ENCODE measurements around the gene RBM38.

Gene RBM38

DNA sequence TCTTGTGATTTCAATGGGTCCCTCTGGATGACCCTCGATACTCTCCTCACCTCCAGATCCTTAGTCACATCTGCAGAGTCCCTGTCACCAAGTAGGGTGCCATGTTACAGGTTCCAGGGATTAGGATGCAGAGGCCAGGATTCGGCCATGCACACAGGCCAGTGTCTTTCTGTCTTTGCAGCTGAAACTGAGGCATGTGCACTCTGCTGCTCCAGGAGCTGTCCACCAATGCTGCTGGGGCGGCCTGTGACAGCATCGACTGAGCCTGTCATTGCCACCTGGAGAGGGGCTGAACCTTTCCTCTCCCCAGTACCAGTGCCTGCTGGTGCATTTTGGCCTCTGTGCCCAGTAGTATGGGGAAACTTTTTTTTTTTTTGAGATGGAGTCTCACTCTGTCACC, 4.4 kb upstream of the RBM38 start:
- DNase-seq = peak in 3 of 42 donors; percentile 0 to 23 (median 14)

GRCh38 chr20:57387463-57387862, 3.7 kb upstream of the RBM38 start:
- intact Hi-C loops (cut with DNase I) = no loop called here
- DNase-seq = peak in 6 of 42 donors; percentile 0 to 32 (median 12)

More for the DNA sequence above, 4.4 kb upstream of the RBM38 start:
- intact Hi-C loops (cut with DNase I) = no loop called here

DNA sequence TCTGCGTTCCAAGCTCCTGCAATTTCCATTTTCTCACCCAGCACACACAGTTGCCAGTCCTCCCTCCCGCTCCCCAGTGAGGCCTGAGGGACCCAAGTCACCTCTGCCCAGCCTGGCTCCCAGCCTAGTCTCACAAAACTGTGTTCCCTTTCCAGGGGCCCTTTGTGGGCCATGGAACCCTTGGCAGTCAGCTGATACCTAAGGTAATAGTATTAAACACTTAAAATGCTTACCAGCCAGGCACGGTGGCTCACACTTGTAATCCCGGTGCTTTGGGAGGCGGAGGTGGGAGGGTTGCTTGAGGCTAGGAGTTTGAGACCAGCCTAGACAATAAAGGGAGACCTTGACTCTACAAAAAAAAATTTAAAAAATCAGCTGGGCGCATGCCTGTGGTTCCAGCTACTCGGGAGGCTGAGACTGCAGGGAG, 3.2 kb upstream of the RBM38 start:
- intact Hi-C loops (cut with DNase I) = no loop called here

GRCh38 chr20:57388953-57389694, 2.1 kb upstream of the RBM38 start:
- intact Hi-C loops (cut with DNase I) = no loop called here
- peak; percentile 37 to 87 (median 73) for DNase-seq

More for the DNA sequence above, 3.2 kb upstream of the RBM38 start:
- DNase-seq = peak in 10 of 42 donors; percentile 4 to 56 (median 28)

DNA sequence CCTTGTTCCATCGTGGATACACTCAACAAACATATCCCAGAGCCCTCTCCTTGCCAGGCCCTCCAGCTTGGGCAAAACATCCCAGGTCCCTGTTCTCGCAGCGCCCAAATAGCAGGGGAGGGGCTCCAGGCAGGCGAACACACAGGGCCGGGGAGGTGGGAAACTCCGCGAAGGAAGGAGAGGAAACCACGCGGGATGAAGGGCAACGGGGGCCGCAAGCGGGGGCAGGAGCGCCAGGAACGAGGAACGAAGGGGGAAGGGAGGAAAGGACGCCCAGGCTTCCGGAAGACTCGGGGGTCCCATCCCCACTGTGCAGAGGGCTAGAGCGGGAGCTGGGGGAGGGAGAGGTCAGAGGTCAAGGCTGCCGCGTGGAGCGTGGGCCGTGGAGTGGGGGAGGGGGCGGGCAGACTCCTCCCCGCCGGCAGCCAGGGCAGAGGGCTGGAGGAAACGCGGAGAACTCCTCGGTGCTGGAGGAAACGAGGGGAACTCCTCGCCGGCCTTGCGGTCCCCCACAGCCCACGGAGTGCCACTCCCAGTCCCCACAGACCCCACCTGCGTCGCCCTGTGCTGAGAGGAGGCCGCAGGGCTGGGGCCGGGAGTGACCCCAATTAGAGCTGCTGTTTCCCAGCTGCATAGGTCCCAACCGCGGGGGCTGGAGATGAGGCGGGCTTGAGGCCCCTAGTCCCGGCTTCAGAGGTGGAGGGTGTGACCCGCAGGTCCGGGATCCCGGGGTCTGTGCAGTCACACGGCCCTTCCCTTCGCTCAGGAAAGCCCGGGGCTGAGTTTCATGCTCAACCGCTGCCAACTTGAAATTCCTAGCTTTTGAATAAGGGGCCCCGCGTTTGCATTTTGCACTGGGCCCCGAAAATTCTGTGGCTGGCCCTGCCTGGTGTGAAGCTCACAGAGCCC, 1.2 kb upstream of the RBM38 start:
- DNase-seq = peak in 5 of 42 donors; percentile 2 to 45 (median 9)
- intact Hi-C loops (cut with DNase I) = no loop called here

DNA sequence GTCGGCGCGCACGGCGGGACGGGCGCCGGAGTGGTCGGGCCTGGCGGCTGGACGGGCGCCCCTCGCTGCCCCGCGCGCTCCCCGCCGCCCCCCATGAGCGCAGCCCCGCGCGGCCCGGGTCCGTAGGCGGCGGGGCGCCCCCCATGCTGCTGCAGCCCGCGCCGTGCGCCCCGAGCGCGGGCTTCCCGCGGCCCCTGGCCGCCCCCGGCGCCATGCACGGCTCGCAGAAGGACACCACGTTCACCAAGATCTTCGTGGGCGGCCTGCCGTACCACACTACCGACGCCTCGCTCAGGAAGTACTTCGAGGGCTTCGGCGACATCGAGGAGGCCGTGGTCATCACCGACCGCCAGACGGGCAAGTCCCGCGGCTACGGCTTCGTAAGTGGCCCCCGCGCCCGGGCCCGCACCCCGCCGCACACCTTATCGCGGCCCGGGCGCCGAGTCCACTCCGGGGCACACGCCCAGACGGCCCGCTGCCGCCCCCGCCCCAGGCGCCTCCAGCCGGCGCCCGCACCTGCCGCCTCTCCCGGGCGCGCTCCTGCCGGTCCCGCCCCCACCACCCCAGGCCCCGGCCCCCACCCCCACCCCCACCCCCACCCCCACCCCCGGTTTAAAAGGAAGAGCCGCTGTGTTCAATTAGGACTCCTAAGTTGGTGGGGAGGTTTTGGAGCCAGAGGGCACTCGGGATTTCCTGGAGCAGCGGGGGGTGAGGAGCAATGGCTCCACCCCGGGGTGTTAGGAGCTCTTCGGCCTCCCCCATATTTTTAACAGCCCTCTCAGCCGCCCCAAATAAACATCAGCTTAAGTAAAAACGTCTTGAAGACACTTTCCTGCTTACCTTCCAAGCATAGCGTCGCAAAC, 474 bp downstream of the RBM38 start:
- intact Hi-C loops (cut with DNase I) = no loop called here

DNA sequence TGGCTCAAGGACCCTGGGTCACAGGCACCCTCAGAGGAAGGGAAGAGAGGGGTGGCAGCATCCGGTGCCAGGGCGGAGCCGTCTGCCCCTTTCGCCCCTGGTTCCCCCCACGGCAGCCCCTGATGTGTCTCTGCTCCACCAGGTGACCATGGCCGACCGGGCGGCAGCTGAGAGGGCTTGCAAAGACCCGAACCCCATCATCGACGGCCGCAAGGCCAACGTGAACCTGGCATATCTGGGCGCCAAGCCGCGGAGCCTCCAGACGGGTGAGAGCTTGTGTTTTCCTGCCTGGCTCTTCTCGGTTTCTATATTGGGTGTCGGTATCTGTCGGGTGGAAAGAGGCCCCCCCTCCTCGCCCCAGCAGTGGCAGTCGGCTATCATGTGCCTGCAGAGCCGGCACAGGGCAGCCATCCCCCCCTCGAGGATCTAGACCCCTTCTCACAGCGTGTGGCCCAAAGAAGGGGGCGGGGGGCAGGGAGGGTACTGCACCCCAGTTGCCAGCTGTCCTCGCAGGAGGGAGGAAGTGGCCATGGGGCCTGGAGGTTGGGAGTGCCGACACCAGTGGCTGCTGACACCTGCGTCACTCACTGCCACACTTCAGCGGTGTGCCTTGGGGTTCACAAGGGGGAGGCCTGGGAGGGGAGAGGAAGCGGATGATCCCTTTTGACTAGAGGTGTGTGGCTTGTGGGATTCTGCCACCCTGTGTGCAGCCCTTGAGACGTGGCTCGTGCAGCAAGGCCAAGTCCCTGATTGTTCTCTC, 1.5 kb downstream of the RBM38 start:
- peak in 14 of 42 donors; percentile 19 to 71 (median 56) for DNase-seq
- intact Hi-C loops (cut with DNase I) = no loop called here

More for the DNA sequence above, 474 bp downstream of the RBM38 start:
- peak in 8 of 42 donors; percentile 0 to 57 (median 31) for DNase-seq

GRCh38 chr20:57393321-57394120, 2.3 kb downstream of the RBM38 start:
- peak in 2 of 42 donors; percentile 0 to 4 for DNase-seq
- intact Hi-C loops (cut with DNase I) = no loop called here

GRCh38 chr20:57394121-57395082, 3.2 kb downstream of the RBM38 start:
- peak in 2 of 42 donors; percentile 2 to 8 for DNase-seq
- intact Hi-C loops (cut with DNase I) = loop anchor here (5.0 kb wide), 1 partner anchor 48 kb away; no protein-coding TSS in a partner anchor

DNA sequence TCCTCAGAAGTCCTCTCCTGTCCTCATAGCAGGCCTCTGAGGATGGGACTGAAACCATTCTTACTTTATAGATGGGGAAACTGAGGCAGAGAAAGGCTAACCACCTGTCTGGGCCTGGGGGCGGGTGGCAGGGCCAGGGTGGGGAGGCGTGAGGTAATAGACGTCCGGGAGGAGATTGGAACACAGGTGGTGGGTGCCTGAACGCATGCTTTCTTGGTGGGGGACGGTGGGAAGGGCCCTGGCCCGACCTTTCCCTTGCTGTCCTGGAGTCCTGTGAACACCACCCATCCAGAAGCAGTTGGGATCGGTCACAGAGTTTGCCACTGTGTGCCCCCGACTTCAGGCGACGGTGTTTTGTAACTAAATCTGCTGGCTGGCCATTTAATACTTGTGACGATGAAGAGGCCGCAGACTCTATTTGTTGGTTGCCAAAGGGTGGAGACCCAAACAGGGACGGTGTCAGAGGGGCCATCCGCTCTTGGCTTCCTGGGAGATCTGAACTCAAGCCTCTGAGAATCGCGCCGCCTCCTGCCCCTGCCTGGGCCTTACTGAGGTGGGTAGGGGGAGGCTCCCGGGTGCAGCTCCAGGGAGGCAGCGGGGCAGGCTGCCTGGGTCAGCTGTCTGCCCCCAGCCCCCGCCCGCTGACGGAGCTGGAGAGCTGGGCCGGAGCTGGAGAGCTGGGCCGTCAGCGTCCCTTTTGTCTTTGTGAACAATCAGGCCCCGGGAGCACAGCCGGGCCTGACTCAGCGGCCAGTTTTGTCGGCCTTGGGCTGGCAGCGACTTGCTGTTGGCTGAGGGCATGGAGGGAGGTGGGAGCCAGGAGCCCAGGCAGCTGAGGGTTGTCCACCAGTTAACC, 4.1 kb downstream of the RBM38 start:
- peak; percentile 85 to 98 (median 94) for DNase-seq
- intact Hi-C loops (cut with DNase I) = loop anchor here (5.0 kb wide), 1 partner anchor 47 kb away; no protein-coding TSS in a partner anchor

DNA sequence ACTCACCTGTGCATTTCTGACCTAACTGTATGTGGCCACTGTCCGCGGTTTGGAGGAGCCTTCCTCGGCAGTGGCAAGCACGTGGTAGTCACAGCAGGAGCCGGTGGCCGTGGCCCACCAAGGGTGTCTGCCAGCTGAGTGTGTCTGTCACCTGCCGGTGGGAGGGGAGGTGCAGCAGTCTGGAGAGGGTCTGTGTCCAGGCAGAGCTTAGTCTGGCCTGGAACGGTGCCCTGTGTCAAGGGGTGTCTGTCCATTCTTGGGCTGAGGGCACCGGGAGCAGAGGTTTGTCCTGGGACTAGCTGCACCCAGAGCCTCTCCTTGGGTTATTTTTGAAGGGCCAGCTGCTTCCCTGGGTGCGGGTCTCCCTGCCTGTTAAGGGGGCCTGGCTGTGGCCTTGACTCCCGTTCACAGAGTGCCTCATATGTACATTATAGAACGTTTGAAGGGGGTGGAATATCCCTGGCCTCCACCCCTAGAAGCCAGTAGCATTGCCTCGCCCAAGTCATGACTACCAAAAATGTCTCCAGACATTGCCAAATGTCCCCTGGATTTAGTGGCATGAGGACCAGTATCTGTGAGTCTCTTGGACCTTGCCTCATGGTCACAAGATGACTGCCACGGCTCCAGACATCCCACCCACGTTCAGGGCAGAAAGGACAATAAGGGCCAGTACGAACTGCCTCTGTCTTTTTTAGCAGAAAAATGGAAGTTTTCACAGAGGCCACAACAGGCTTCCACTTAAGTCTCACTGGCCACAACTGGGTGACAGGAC, 5.2 kb downstream of the RBM38 start:
- DNase-seq = peak in 3 of 42 donors; percentile 3 to 28 (median 7)
- intact Hi-C loops (cut with DNase I) = loop anchor here (5.0 kb wide), 1 partner anchor 46 kb away; no protein-coding TSS in a partner anchor

- intact Hi-C loops (cut with DNase I) = loop anchor here (5.0 kb wide), 1 partner anchor 45 kb away; no protein-coding TSS in a partner anchor
- peak in 1 of 42 donors; percentile 1 for DNase-seq
Observed at GRCh38 chr20:57396984-57397692, 5.9 kb downstream of the RBM38 start.

DNA sequence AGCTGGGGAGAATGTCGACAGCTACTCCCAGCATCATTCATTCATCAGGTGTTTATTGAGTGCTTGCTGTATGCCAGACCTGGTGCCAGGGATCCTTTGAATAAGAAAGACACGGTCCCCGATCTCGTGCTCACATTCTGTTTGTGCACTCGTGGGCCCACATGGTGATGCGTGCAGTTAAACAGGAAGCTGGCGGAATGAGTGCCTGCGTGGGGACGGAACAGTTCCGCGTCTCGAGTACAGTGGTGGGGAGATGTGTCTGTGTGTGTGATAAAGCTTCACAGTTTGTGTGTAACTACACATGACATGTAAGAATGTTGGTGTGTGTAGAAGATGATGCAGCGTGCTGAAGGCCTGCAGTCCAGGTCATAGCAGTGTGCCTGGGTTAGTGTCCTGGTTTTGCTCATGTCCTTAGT, 6.5 kb downstream of the RBM38 start:
- intact Hi-C loops (cut with DNase I) = loop anchor here (5.0 kb wide), 1 partner anchor 45 kb away; no protein-coding TSS in a partner anchor
- DNase-seq = peak in 1 of 42 donors; percentile 2
